HPDE6-E6E7 (cell line): Measurements from ENCODE around the gene ATP1B4.
"Not testable (repeated sequence)": the region's sequence is repeated elsewhere in the genome, so short reads cannot be mapped to it uniquely, and the experiment has no call there.

Experiments used
- DNase-seq: peaks from one replicate; pipeline ENCODE4 v3.0.0; 2011; ENCODE audit warnings: missing footprints; ENCODE audit errors: extremely low spot score

The ATP1B4 gene

GRCh38 chrX:120361764-120362305, at the start of gene ATP1B4:
ATP1B4 (plus strand) TSS chrX:120362089; CDS start chrX:120362169, 80 bp downstream.
- no peak for DNase-seq

- DNase-seq, result no peak
Measured at GRCh38 chrX:120315776-120316175, 46.1 kb upstream of the ATP1B4 start.

DNA sequence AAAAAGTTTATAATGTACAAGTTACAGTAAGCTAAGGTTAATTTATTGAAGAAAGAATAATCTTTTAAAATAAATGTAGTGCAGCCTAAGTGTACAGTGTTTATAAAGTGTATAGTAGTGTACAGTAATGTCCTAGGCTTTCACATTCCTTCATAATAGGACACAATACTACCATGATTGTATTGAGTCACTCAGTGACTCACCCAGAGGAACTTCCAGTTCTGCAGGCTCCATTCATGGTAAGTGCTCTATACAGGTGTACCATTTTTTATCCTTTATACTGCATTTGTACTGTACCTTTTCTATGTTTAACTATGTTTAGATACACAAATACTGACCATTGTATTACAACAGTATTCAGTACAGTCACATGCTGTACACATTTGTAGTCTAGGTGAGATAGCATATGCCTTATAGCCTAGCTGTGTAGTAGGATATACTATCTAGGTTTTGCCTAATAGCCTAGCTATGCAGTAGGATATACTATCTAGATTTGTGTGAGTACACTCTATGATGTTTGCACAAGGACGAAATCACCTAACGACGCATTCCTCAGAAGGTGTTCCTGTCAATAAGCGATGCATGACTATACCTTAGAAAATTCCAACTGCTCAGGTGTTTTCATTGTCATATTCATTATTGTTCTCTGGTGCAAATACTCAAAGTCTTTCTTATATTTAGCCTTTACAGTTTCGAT, 45.2 kb upstream of the ATP1B4 start:
- DNase-seq, result no peak

- no peak for DNase-seq
Measured at GRCh38 chrX:120318411-120318810, 43.5 kb upstream of the ATP1B4 start.

GRCh38 chrX:120321520-120322281, 40.2 kb upstream of the ATP1B4 start:
- no peak for DNase-seq

DNA sequence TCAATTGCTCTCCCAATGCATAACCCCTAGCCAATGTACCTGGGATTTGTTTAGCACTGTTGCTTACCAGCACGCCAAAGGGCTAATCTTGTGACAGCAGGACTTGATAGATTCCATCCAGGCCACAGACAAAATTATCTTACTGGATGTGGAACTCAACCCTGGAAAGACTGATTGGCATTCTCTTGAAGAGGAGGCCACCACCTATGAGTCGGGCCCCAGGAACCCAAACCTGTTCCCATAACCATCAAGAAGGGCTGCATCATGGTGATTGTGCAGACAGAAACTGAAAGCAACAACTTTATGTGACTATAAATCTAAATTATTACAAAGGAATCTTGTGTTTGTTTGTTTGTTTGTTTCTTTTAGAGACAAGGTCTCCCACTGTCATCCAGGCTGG, 30.8 kb upstream of the ATP1B4 start:
- no peak for DNase-seq

DNA sequence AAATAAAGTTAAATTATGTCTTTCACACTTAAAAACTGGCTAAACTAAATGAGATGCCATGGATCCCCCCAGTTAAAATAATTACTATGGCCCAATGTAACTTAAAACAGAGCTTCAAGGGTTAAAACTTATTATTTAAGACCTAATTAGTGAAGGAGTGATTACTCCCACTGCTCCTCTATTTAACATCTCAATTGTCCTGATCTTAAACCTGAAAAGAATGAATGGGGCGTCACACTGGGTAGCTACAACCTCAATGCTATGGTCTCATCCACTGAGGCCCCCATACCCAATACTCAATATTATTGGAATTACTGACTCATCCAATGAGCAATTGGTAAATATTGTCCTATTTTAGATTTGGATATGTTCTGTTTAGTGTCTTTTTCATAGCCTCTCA, 29.5 kb upstream of the ATP1B4 start:
- DNase-seq, result no peak

- no peak for DNase-seq
Measured at GRCh38 chrX:120334151-120334550, 27.7 kb upstream of the ATP1B4 start.

DNA sequence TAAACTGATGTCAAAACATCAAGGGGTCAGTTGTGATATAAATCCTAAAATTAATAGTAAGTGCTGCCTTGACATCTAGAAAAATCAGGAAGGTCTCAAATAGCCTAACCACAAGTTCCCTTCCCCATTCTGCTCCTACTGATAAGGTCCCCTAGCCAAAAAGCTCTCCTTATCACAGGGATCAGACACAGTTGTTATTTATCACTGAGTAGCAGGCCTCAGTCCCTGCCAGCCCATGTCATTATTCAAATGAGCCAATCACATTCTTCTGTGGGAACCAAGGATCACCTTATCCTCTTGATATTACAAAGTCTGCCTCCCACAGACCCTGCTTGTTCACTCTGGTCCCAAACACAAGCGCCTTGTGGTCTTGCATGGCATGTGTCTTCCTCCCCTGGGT, 27.3 kb upstream of the ATP1B4 start:
- no peak for DNase-seq

DNA sequence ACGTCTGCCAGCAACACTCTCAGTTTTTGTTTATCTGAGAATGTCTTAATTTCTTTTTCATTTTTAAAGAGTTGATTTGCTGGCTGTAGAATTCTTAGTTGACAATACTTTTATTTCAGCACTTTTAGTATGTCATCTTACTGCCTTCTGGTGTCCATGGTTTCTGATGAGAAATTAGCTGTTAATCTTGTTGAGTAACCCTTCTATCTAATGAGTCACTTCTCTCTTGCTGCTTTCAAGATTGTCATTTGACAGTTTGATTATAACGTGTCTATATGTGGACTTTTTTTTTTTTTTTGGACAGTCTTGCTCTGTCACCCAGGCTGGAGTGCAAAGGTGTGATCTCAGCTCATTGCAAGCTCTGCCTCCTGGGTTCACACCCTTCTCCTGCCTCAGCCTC, 26.6 kb upstream of the ATP1B4 start:
- DNase-seq, result no peak

- no peak for DNase-seq
Measured at GRCh38 chrX:120336899-120337298, 25.0 kb upstream of the ATP1B4 start.

GRCh38 chrX:120344566-120344965, 17.3 kb upstream of the ATP1B4 start:
- not testable (repeated sequence) for DNase-seq

- no peak for DNase-seq
Measured at GRCh38 chrX:120350450-120351138, 11.3 kb upstream of the ATP1B4 start.

- no peak for DNase-seq
Measured at GRCh38 chrX:120356084-120356483, 5.8 kb upstream of the ATP1B4 start.

GRCh38 chrX:120357186-120357585, 4.7 kb upstream of the ATP1B4 start:
- DNase-seq, result no peak

DNA sequence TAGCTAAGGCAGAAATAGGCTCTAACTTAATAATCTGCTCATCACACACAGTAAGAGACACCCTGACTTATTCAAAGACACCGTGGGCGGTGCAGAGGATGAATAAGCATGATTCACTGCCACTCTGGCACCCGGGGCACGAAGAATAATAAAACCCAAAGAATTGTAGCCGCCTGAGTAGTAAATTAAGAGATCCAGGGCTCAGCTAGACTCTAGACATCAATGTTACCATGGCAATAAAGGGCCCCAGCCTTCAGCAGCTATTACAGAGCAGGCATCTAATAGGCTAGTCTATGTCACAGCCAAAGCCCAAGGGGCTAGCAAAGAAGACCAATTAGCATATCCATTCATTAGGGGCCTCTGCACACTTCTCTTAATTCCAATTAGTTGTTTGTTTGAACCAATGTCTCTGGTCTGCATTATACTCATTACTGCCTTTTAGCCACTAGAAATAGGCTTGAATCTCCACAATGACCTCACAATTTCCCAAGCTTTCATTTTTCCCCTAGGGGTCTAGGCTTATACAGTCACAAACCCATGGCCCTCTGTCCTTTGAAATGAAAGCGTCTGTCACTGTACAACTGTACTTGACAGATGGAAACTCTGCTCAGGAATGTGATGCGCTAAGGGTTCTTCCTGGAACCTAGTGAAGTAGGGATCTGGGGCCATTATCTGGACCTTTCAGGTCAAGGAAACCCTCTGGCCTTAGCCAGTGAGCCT, 3.0 kb upstream of the ATP1B4 start:
- peak; percentile 37 for DNase-seq

DNA sequence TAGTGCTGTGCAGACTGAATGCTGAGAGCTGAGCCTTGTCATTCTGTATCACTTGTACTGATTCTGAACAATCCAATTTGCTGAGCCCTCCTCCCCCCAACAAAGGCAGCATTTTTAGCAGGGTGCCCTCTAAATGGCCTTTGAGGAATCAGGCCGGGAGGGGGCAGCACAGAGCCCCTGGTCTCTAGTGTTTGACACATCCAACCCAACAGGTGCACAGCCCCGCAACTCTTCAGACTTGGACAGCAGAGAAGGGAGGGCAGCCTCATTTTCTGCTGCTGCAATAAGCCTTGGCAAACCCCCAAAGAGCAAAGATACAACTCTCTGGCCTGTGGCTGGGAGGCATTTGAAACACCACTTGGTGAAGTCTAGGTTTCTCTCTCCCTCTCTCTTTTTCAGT, 3.4 kb downstream of the ATP1B4 start:
- DNase-seq, result no peak

DNA sequence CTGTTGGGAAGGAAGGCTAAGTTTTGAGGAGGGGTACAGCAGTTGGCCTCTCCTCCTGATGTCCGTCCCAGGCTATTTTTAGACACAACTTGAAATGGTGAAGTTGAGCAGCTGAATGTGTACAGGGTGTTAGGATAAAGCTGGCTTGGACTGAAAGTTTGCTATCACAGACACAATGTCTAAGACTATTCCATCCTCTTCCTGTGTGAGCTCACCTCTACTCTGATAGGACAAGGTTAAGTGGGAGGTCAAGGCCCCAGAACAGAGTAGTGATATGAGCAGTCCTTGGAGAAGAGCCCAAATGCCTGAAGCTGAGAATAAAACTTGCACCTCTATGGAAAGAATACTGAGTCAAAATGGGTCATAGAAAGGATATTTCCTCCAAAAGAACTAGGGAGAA, 4.1 kb downstream of the ATP1B4 start:
- no peak for DNase-seq

- no peak for DNase-seq
Measured at GRCh38 chrX:120366794-120367193, 4.9 kb downstream of the ATP1B4 start.

- no peak for DNase-seq
Measured at GRCh38 chrX:120367402-120368109, 5.7 kb downstream of the ATP1B4 start.
